ENCODE data around the gene IDUA. TPM values are rescaled to one million over a fixed set of nuclear protein-coding genes. Genes with fewer than 3 reads are reported as not detected.
"Not testable (repeated sequence)": the region's sequence is repeated elsewhere in the genome, so short reads cannot be mapped to it uniquely, and the experiment has no call there.

IDUA gene
- polyA plus RNA-seq, 3 donors = 6.4 to 64.4 (median 8.5) TPM

DNA sequence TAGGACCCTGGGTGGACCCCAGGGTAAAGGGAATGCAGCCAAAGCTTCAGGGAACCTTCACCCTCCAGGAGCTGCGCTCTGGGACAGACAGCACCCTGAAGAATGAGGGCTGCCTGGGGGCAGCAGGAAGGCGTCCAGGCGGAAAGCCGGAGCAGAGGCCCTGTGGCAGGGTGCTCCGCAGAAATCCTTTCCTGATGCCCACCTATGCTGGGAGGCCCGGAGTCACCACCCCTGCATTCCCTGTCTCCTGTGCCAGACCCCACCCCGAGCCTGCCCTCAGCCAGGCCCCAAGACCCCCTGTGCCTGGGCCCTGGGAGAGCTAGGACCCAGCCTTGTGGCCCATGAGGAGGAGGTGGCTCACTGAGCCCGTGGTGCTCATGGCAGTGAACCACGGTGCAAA, 12.2 kb upstream of the IDUA start:
- TF ChIP-seq, protein P1, sequence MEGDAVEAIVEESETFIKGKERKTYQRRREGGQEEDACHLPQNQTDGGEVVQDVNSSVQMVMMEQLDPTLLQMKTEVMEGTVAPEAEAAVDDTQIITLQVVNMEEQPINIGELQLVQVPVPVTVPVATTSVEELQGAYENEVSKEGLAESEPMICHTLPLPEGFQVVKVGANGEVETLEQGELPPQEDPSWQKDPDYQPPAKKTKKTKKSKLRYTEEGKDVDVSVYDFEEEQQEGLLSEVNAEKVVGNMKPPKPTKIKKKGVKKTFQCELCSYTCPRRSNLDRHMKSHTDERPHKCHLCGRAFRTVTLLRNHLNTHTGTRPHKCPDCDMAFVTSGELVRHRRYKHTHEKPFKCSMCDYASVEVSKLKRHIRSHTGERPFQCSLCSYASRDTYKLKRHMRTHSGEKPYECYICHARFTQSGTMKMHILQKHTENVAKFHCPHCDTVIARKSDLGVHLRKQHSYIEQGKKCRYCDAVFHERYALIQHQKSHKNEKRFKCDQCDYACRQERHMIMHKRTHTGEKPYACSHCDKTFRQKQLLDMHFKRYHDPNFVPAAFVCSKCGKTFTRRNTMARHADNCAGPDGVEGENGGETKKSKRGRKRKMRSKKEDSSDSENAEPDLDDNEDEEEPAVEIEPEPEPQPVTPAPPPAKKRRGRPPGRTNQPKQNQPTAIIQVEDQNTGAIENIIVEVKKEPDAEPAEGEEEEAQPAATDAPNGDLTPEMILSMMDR (IDR thresholded peaks at IDR 0.05) = no peak
- H2AFZ ChIP-seq (ENCODE audit: insufficient read depth, low read depth, low read length, poor library complexity, severe bottlenecking) = no peak overlapping the region
- H3K36me3 Mint-ChIP-seq = peaks cover 7% of the 10 kb centered on the region in 2 donors
- no peak overlapping the region for H3K9ac ChIP-seq (ENCODE audit: insufficient read depth, low read length, poor library complexity, severe bottlenecking)
- WGBS (ENCODE audit: insufficient coverage) = 97% methylated on average over 4 of the region's 9 CpGs
- H3K9me3 ChIP-seq (replicated peaks in 1 of 2; ENCODE audit: control insufficient read depth in 1 of 2, insufficient read depth in 1 of 2, low read length in 2 of 2) = no peaks in the 10 kb centered on the region
- H3K4me1 Mint-ChIP-seq = peaks cover 24% of the 10 kb centered on the region
- H3K27ac Mint-ChIP-seq = peak overlapping the region in 1 of 7 donors; percentile 58
- intact Hi-C loops (cut with micrococcal nuclease) = loop anchor here in 1 of 2 donors (5.0 to 10.0 kb wide), 3 partner anchors 33 to 190 kb away; no protein-coding TSS in a partner anchor
- no peak for DNase-seq
- no peak overlapping the region for H3K4me3 Mint-ChIP-seq
- no peak overlapping the region for H3K4me2 ChIP-seq (replicated peaks; ENCODE audit: extremely low read depth, low read length, poor library complexity, severe bottlenecking)
- no peak overlapping the region for H3K4me3 ChIP-seq (replicated peaks in 1 of 3; ENCODE audit: low read depth in 2 of 3, low read length in 3 of 3)
- peaks cover 0 to 8% of the 10 kb centered on the region in 2 donors for H3K27me3 ChIP-seq (ENCODE audit: control insufficient read depth in 2 of 2, insufficient read depth in 2 of 2, low read length in 2 of 2)
- peaks cover 0 to 5% of the 10 kb centered on the region in 2 donors for H3K36me3 ChIP-seq (replicated peaks in 1 of 2; ENCODE audit: control insufficient read depth in 1 of 2, insufficient read depth in 2 of 2, low read length in 2 of 2)
- peaks cover 30% of the 10 kb centered on the region for H4K20me1 ChIP-seq (ENCODE audit: insufficient read depth, low read length)
- peaks cover 43 to 56% of the 10 kb centered on the region in 2 donors for H3K4me1 ChIP-seq (ENCODE audit: control insufficient read depth in 1 of 2, insufficient read depth in 2 of 2, low read length in 2 of 2)
- H3K9me3 Mint-ChIP-seq = peaks cover 0 to 5% (median 4%) of the 10 kb centered on the region in 7 donors
- peaks cover 2 to 15% (median 3%) of the 10 kb centered on the region in 3 donors for H3K27me3 Mint-ChIP-seq (ENCODE audit: low read depth in 3 of 3)
- H3K79me2 ChIP-seq (ENCODE audit: insufficient read depth, low read length) = peaks cover 18% of the 10 kb centered on the region
- H3K27ac ChIP-seq (ENCODE audit: low read depth in 1 of 2, low read length in 2 of 2) = no peak overlapping the region

DNA sequence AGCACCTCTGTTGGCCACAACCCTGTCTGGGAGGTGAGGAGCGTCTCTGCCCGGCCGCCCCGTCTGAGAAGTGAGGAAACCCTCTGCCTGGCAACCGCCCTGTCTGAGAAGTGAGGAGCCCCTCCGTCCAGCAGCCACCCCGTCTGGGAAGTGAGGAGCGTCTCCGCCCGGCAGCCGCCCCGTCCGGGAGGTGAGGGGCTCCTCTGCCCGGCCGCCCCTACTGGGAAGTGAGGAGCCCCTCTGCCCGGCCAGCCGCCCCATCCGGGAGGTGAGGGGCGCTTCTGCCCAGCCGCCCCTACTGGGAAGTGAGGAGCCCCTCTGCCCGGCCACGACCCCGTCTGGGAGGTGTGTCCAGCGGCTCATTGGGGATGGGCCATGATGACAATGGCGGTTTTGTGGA, 10.8 kb upstream of the IDUA start:
- not testable (repeated sequence) for H3K36me3 ChIP-seq (replicated peaks in 1 of 2; ENCODE audit: control insufficient read depth in 1 of 2, insufficient read depth in 2 of 2, low read length in 2 of 2); H3K9me3 Mint-ChIP-seq; H3K4me2 ChIP-seq (replicated peaks; ENCODE audit: extremely low read depth, low read length, poor library complexity, severe bottlenecking); H3K9me3 ChIP-seq (replicated peaks in 1 of 2; ENCODE audit: control insufficient read depth in 1 of 2, insufficient read depth in 1 of 2, low read length in 2 of 2); H3K4me3 ChIP-seq (replicated peaks in 1 of 3; ENCODE audit: low read depth in 2 of 3, low read length in 3 of 3); H3K27ac ChIP-seq (ENCODE audit: low read depth in 1 of 2, low read length in 2 of 2); H3K27me3 ChIP-seq (ENCODE audit: control insufficient read depth in 2 of 2, insufficient read depth in 2 of 2, low read length in 2 of 2); H3K36me3 Mint-ChIP-seq; H3K27ac Mint-ChIP-seq; H3K4me3 Mint-ChIP-seq; DNase-seq; H2AFZ ChIP-seq (ENCODE audit: insufficient read depth, low read depth, low read length, poor library complexity, severe bottlenecking); H3K9ac ChIP-seq (ENCODE audit: insufficient read depth, low read length, poor library complexity, severe bottlenecking)
- H3K4me1 Mint-ChIP-seq = peaks cover 23% of the 10 kb centered on the region
- H4K20me1 ChIP-seq (ENCODE audit: insufficient read depth, low read length) = peaks cover 20% of the 10 kb centered on the region
- WGBS (ENCODE audit: insufficient coverage) = no CpG with 5 or more reads among the region's 25 CpGs
- H3K4me1 ChIP-seq (ENCODE audit: control insufficient read depth in 1 of 2, insufficient read depth in 2 of 2, low read length in 2 of 2) = peaks cover 43 to 54% of the 10 kb centered on the region in 2 donors
- intact Hi-C loops (cut with micrococcal nuclease) = loop anchor here in 1 of 2 donors (10.0 kb wide), 1 partner anchor 191 kb away; no protein-coding TSS in a partner anchor
- peaks cover 16% of the 10 kb centered on the region for H3K79me2 ChIP-seq (ENCODE audit: insufficient read depth, low read length)
- H3K27me3 Mint-ChIP-seq (ENCODE audit: low read depth in 3 of 3) = peaks cover 2 to 15% (median 2%) of the 10 kb centered on the region in 3 donors
